ENCODE data around the gene NCLN.
"Not testable (repeated sequence)": the region's sequence is repeated elsewhere in the genome, so short reads cannot be mapped to it uniquely, and the experiment has no call there.

Gene NCLN

DNA sequence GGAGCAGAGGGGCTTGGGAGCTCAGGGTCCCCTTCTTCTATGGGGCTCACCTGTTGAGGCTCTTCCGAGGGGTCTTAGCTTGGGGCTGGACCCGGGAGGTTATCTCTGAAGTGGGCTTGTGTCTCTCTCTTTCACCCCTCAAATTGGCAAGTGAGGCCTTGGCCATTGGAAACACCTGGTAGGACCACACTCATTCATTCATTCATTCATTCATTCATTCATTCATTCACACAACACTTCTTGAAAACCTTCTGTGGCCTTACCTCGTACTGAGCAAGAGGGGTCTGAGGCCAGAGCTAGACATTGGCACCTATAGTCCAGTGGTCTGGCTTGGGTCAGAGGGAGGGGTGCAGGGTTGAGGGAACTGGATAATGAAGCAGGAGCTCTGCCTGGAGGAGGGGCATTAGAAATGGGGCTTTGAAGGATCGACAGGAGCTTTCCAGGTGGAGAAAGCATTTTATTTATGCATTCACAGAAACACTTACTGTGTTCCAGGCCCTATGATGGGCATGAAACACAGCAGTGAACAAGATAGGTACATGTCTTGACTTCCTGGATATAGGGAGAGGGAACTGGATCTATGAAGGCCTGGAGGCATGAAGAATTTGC lies 44.3 kb downstream of the NCLN start:
- no peak for DNase-seq

DNA sequence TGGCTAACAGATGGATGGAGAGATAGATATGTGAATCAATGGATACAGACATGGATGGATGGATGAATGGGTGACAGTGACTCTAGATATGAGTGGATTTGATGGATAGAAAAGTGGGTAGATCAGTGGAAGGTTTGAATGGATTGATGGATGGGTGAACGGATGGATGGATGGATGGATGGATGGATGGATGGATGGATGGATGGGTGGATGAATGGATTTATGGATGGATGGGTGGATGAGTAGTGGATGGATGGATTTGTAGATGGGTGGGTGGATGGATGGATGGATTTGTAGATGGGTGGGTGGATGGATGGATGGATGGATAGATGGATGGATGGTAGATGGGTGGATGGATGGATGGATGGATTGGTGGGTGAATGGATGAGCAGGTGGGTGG lies 45.6 kb downstream of the NCLN start:
- DNase-seq, result no peak

DNA sequence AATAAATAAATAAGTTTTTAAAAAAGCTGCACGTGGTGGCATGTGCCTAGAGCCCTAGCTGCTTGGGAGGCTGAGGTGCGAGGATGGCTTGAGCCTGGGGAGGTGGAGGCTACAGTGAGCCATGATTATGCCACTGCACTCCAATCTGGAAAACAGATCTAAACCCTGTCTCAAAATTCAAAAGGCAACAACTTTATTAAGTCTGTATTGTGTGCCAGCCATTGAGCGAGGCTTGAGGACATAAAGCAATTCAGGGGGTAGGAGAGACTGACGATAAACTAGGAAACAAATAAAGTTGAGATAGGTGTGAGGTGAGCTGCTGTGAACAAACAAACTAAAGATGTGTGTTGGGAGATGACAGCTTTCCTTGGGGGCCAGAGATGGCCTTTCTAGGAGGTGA lies 47.4 kb downstream of the NCLN start:
- DNase-seq, result no peak

DNA sequence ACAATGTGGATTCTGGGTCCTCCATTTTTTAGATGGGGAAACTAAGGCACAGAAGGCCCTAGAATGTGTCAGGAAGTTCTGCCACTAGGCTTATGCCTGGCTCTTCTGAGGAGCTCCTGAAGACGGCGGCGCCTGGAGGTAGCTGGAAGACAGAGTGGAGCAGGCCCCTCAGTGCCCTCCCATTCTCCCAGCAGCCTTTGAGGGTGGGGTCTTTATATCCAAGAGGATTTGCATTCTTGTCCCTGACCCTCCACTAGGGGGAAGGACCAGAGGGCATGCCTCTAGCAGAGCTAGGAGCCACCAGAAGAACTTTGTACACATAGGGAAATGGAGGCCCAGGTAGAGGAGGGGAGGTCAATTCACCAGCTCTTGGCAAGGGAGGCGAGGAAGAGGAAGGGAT lies 48.1 kb downstream of the NCLN start:
- no peak for DNase-seq

DNA sequence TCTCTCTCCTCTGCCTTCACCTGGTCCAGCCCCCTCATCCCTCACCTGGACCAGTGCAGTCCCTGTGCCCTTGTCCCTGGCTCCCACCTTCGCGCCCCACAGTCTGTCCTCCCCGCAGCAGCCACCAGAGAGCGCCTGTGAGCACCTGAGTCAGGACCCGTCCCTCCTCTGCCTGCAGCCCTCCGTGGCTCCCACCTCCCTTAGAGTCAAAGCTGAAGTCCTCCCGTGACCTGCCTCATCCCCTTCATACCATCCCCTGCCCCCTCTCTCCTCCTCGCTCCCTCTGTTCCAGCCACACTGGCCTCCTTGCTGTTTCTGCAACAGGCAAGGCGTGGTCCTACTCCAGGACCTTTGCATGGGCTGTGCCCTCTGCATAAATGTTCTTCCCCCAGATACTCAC lies 49.1 kb downstream of the NCLN start:
- no peak for DNase-seq

DNA sequence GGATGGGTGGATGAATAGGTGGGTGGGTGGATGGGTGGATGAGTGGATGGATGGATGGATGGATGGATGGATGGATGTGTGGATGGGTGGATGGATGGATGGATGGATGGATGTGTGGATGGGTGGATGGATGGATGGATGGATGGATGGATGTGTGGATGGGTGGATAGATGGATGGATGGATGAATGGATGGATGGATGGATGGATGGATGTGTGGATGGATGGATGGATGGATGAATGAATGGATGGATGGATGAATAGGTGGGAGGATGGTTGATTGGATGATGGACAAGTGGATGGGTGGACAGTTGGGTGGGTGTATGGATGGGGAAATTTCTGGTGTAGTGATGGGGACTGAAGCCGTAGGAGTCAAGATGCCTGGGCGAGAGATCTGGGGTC lies 49.9 kb downstream of the NCLN start:
- DNase-seq, result not testable (repeated sequence)

DNA sequence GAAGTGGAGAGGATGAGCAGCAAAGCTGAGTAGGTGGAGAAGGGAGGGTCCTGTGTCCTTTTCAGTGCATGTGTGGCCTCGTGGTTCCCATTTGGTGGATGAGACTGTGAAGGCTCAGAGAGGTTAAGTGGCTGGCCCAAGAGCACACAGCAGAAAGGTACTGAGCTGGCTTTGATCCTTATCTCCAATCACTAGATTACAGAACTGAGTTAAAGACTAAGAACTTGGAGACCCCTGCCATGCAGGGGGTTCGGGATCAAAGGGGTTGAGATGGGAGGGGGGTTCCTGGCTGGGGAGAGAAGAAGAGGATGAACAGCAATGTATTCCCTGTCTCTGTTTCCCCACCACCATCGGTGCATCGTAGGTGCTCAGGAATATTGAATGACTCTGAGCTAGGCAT lies 50.5 kb downstream of the NCLN start:
- DNase-seq, result no peak

DNA sequence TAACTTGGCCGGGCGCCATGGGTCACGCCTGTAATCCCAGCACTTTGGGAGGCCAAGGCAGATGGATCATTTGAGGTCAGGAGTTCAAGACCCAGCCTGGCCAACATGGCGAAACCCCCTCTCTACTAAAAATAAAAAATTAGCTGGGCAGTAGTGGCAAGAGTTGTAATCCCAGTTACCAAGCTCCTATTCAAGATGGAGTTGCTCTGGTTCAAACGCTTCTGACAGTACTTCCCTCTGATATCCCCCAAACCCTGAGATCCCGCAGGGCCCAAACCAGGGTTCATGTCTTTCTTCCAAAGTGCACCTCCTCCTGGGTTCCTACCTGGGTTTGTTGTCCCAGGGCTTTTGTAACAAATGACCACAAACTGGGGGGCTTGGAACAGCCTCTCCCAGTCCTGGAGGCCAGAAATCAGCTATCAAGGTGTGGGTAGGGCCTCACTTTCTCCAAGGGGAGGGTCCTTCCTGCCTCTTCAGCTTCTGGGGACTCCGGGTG lies 52.4 kb downstream of the NCLN start:
- DNase-seq, result no peak

DNA sequence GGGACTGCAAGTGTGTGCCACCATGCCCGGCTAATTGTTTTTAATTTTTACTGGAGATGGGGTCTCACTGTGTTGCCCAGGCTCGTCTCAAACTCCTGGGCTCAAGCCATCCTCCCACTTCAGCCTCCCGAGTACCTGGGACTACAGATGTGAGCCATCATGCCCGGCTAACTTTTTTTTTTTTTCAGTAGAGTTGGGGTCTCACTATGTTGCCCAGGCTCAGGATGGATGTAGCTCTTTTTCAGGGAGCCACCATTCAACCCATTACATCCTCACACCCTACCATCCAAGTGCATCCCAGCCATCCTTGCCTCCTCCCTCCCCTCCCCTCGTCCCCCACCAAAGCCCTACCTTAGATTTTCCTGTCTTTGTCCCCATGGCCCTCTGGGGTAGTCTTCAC lies 53.6 kb downstream of the NCLN start:
- DNase-seq, result no peak

DNA sequence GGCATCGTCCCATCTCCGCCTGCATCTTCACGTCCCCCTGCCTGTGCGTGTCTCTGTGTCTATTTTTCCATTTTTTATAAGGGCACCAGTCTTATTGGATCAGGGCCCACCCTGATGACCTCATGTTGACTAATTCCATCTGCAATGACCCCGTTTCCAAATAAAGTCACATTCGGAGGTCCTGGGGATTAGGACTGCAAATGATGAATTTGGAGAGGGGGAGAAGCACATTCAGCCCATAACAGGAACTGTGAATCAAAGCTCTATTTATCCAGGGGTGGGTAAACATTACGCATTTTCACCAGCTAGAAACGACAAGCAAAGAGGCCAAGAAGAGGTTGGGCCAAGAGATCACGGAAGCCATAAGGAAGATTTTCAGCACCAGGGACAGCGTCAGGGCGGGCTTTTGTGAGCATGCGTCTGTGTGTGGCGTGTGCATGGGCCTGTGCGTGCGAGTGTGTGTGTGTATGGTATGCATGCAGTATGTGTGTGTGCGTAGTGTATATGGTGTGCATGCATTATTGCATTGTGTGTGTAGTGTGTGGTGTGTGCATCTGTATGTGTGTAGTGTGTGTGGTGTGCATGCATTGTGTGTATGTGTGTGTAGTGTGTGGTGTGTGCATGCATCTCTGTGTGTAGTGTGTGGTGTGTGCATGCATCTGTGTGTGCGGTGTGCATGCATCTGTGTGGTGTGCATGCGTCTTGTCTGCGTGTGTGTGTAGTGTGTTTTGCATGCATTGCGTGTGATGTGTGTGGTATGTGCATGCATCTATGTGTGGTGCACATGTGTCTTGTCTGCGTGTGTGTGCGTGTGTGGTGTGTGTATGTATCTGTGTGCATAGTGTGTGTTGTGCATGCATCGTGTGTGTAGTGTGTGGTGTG lies 58.3 kb downstream of the NCLN start:
- DNase-seq, result peak; percentile 41

DNA sequence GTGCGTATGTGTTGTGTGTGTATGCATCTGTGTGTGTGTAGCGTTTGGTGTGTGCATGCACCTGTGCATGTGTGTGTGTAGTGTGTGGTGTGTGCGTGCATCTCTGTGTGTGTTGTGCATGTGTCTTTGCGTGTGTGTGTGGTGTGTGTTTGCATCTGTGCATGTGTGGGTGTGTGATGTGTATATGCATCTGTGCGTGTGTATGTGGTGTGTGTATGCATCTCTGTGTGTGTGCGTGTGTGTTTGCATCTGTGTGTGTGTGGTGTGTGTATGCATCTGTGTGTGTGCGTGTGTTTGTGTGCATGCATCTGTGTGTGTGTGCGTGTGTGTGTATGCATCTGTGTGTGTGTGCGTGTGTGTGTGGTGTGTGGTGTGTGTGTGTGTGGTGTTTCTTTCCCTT lies 59.3 kb downstream of the NCLN start:
- DNase-seq, result no peak

DNA sequence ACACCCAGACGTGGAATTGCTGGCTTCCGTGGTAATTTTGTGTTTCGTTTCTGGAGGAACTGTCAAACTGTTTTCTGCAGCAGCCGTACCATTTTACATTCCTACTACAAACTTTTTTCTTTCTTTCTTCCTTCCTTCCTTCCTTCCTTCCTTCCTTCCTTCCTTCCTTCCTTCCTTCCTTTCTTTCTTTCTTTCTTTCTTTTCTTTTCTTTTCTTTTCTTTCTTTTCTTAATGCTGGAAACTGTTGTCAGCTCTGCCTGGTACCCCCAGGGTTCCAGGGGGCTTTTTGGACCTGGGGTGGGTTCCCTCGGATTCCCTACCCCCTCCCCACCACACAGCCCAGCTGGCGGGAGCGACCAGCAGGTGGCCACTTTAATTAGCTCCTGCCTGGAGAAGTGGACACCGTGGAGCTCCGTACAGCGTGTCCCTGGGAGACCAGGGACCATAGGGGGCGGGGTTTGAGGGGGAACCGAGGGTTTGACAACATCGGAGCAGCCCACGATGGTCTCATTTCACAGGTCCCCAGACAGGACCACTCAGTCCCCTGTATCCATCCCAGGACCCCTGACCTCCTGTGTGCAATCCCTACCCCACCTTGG lies 63.1 kb downstream of the NCLN start:
- no peak for DNase-seq

DNA sequence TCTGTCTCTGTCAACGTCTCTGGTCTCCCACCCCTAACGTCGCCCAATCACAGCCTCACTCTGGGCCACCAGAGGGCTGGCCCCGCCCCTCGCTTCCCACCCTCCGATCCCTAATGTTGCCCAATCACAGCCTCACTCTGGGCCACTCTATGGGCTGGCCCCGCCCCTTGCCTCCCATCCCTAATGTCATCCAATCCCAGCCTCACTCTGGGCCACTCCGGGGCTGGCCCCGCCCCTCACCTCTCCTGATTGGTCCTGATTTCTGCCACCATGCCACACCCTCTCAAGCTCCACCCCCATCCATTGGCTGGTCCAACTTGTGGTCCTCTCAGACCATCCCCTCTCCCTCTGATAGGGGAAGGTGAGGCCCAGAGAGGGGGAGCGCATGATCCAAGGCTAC lies 63.7 kb downstream of the NCLN start:
- no peak for DNase-seq

DNA sequence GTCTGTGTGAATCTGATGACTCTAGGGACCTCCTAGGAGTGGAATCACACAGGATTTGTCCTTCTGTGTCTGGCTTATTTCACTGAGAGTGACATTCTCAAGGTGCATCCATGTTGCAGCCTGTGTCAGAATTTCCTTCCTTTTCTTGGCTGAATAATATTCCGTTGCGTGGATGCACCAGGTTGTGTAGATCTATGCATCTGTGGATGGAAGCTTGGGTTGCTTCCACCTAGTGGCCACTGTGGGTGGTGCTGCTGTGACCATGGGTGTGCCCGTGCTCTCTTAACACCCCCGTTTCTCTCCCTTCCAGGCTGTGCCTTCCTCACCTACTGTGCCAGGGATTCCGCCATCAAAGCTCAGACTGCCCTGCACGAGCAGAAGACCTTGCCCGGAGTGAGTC lies 64.9 kb downstream of the NCLN start:
- peak; percentile 52 for DNase-seq

DNA sequence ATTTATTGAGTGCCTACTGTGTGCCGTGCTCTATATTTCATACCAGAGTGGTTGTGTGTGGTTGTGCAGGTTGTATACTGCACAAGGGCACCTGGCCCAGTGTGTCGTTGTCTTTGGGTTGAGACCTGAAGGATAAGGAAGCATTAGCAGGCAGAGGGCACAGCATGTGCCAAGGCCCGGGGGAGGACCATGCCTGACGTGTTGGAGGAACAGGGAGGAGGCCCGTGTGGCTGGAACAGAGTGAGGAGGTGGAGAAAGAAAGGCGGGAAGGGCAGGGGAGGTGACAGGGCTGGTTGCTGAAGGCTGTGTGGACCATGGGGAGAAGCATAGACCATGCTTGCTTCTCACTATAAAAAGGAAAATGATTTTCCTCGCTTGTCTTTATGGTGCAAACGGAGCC lies 65.5 kb downstream of the NCLN start:
- DNase-seq, result no peak

DNA sequence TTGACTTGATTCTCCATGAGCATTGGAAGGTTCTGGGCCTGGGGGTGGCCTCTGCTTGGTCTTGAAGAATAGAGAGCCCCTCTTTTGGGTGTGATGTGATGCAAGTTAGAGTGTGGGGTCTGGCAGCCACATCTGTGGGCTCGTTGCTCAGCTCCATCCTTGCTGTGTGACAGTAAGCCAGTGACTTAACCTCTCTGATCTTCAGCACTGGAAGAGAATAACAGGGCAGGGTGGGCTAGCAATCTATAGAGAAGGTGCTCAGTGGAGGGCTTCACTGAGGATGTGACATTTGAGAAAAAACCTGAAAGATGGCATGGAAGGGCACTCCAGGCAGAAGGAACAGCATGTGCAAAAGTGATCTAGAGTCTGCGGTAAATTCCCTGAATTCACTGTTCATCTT lies 66.9 kb downstream of the NCLN start:
- DNase-seq, result no peak

DNA sequence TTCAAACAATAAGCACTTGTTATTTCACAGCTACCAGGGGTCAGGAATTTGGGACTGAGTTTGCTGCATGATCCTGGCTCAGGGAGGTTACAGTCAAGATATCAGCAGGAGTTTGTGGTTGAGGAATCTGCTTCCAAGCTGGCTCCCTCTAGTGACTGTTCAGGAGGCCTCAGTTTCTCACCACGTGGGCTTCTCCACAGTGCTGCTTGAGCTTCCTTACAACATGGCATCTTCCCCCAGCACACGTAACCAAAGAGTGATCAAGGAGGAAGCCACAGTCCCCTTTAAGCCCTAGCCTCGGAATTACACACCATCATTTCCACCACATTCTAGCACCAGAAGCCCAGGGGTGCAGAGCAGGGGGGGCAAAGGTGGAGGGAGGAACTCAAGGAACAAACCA lies 67.5 kb downstream of the NCLN start:
- no peak for DNase-seq

DNA sequence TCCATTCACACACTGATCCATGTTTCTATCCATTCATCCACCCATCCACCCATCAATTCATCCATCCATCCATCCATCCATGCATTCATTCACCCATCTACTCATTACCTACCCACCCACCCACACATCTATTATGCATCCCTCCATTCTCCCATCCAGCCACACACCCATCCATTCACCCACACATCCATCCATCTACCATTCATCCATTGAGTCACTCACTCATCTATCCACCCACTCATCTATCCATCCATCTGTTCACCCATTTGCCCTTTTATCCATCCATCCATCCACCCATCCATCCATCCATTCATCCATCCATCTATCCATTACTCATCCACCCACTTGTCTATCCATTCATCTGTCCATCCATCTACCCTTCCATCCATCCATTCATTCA lies 68.8 kb downstream of the NCLN start:
- DNase-seq, result no peak

DNA sequence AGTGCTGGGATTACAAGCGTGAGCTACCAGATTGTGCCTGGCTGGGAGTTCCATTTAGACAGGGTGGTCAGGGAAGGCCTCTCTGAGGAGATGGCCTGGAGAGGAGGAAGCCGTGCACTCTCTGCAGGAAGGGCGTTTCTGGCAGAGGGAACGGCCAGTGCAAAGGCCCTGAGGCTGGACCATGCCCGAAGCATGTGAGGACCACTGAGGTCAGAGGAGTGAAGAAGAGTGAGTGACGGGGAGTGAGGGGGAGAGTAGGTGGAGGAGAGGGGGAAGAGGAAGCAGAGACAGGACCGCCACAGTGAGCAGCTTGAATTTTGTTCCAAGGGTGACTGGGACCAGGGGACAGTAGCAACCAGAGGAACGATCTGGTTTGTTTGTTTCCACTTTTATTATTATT lies 71.3 kb downstream of the NCLN start:
- DNase-seq, result no peak

Data from CD4-positive, alpha-beta T cell treated with Interleukin-17A for 1 hour (primary cell).